A549 (cell line): ENCODE data around the gene HOXA10. TPM values are rescaled to one million over a fixed set of nuclear protein-coding genes. Genes with fewer than 3 reads are reported as not detected.

Source experiments
- ATAC-seq, 2 experiments: fragments of 200-7000 bp in 1 of 2; fragments of >200 bp in 1 of 2; cut with Nextera tagmentation in 1 of 2; cut with Tn5 transposase in 1 of 2; 3 replicates each; pipeline versions ENCODE4 v1.8.0 to v1.9.1; 2018 to 2020; ENCODE audit warnings: mild to moderate bottlenecking in 1 of 2, moderate library complexity in 1 of 2
- CTCF ChIA-PET: fragments of 300-600 bp; sonication (Branson Sonifier 250); formaldehyde crosslinking; extraction: SDS; loops from one replicate; lab custom pipeline; 2021; ENCODE audit warnings: antibody characterized with exemption, inconsistent platforms; lab: Yijun Ruan, JAX
- POLR2A ChIA-PET: fragments of 350-600 bp; formaldehyde crosslinking; extraction: SDS; loops from one replicate; lab custom pipeline; 2021; ENCODE audit warnings: antibody characterized with exemption, inconsistent platforms; lab: Yijun Ruan, JAX
- DNase-seq, 2 experiments: peaks; one replicate each; pipeline versions ENCODE4 v3.0.0 to v3.0.0-alpha.2; 2011 to 2016; ENCODE audit warnings: low read depth in 1 of 2, low spot score in 1 of 2
- FAIRE-seq: peaks from 2 replicates; lab custom pipeline; 2011; peaks lifted over from hg19 to GRCh38; lab: Jason Lieb, UNC
- H3K27ac ChIP-seq, 2 experiments: fragments of >200 bp; sonication (Bioruptor Twin); formaldehyde crosslinking; 3 replicates each; pipeline ENCODE4 v1.5.1; 2016 to 2017
- H3K4me1 ChIP-seq: fragments of >200 bp; sonication (Bioruptor Twin); formaldehyde crosslinking; 3 replicates; pipeline ENCODE4 v1.6.1; 2016
- H3K4me2 ChIP-seq: fragments of >200 bp; sonication (Bioruptor Twin); formaldehyde crosslinking; 3 replicates; pipeline ENCODE4 v1.6.1; 2016
- H3K4me3 ChIP-seq: fragments of >200 bp; sonication (Bioruptor Twin); formaldehyde crosslinking; 3 replicates; pipeline ENCODE4 v1.5.1; 2016
- H3K9me3 ChIP-seq: fragments of >200 bp; sonication (Bioruptor Twin); formaldehyde crosslinking; 3 replicates; pipeline ENCODE4 v1.6.1; 2016
- BHLHE40 ChIP-seq: IDR thresholded peaks from 2 replicates; pipeline ENCODE4 v1.6.1; 2012; ENCODE audit warnings: low read depth, low read length, inconsistent platforms
- CBX2 ChIP-seq: fragments of 200-600 bp; sonication (generic); IDR thresholded peaks from 2 replicates; pipeline ENCODE4 v1.6.1; 2016; ENCODE audit warnings: low read depth, mild to moderate bottlenecking, borderline replicate concordance
- CHD2 ChIP-seq: fragments of 150-350 bp; IDR thresholded peaks from 2 replicates; pipeline ENCODE4 v1.6.1; 2014; ENCODE audit warnings: low read length; ENCODE audit not compliant: partially characterized antibody
- CHD4 ChIP-seq: fragments of 200-600 bp; sonication (generic); IDR thresholded peaks from 2 replicates; pipeline ENCODE4 v1.6.1; 2016; ENCODE audit warnings: antibody characterized with exemption, mild to moderate bottlenecking, borderline replicate concordance
- EP300 ChIP-seq, 2 experiments: fragments of >200 bp; sonication (Bioruptor Twin); formaldehyde crosslinking; IDR thresholded peaks; 2 replicates in 1 of 2; 3 replicates in 1 of 2; pipeline ENCODE4 v1.6.1; 2016 to 2017
- FOSB ChIP-seq: fragments of 250-450 bp; sonication (Bioruptor Pico); IDR thresholded peaks from 2 replicates; pipeline ENCODE4 v1.5.0; 2020; ENCODE audit warnings: mild to moderate bottlenecking, moderate library complexity
- GATA3 ChIP-seq: IDR thresholded peaks from 2 replicates; pipeline ENCODE4 v1.6.1; 2012; ENCODE audit warnings: borderline replicate concordance
- HEYL ChIP-seq: fragments of 250-450 bp; sonication (Bioruptor Pico); IDR thresholded peaks from 2 replicates; pipeline ENCODE4 v1.8.0; 2021; ENCODE audit warnings: mild to moderate bottlenecking, moderate library complexity
- HOXB5 ChIP-seq: fragments of 250-450 bp; sonication (Bioruptor Pico); IDR thresholded peaks from 2 replicates; pipeline ENCODE4 v1.5.0; 2020; ENCODE audit warnings: mild to moderate bottlenecking, moderate library complexity
- JUN ChIP-seq, 2 experiments: fragments of >200 bp; sonication (Bioruptor Twin); formaldehyde crosslinking; IDR thresholded peaks; 2 replicates in 1 of 2; 3 replicates in 1 of 2; pipeline ENCODE4 v1.6.1; 2016 to 2017
- JUNB ChIP-seq: fragments of >200 bp; sonication (Bioruptor Twin); formaldehyde crosslinking; IDR thresholded peaks from 2 replicates; pipeline ENCODE4 v1.6.1; 2016
- KDM1A ChIP-seq: fragments of 200-600 bp; sonication (generic); IDR thresholded peaks from 2 replicates; pipeline ENCODE4 v1.6.1; 2016; ENCODE audit warnings: low read depth, mild to moderate bottlenecking
- KDM5A ChIP-seq: fragments of 200-600 bp; sonication (generic); IDR thresholded peaks from 2 replicates; pipeline ENCODE4 v1.6.1; 2016; ENCODE audit warnings: antibody characterized with exemption, mild to moderate bottlenecking
- MAFK ChIP-seq: fragments of 450-650 bp; IDR thresholded peaks from 2 replicates; pipeline ENCODE4 v1.6.1; 2014; ENCODE audit not compliant: partially characterized antibody
- RARB ChIP-seq: fragments of 250-450 bp; sonication (Bioruptor Pico); IDR thresholded peaks from 2 replicates; pipeline ENCODE4 v1.8.0; 2021; ENCODE audit warnings: mild to moderate bottlenecking, moderate library complexity
- RCOR1 ChIP-seq: fragments of 150-350 bp; IDR thresholded peaks from 2 replicates; pipeline ENCODE4 v1.6.1; 2014; ENCODE audit warnings: antibody characterized with exemption, low read length, low read depth
- RNF2 ChIP-seq: fragments of 200-600 bp; sonication (generic); IDR thresholded peaks from 2 replicates; pipeline ENCODE4 v1.6.1; 2016; ENCODE audit warnings: low read depth, mild to moderate bottlenecking, antibody characterized with exemption, moderate library complexity, borderline replicate concordance
- SREBF2 ChIP-seq: fragments of 450-650 bp; IDR thresholded peaks from 2 replicates; pipeline ENCODE4 v1.6.1; 2014; ENCODE audit warnings: mild to moderate bottlenecking, moderate library complexity
- ZC3H11A ChIP-seq: fragments of 450-650 bp; IDR thresholded peaks from 2 replicates; pipeline ENCODE4 v1.6.1; 2014; ENCODE audit warnings: antibody characterized with exemption, mild to moderate bottlenecking
- WGBS: methylation state at CpG from one replicate; pipeline ENCODE4 v1.1.6; 2017; ENCODE audit errors: missing lambda C conversion rate; 5-methylcytosine and 5-hydroxymethylcytosine counted together
- polyA plus RNA-seq, 4 experiments: library from polyadenylated mRNA; depleted of rRNA in 3 of 4; stranded (reverse); fragments of >200 nt; fragmentation: RNase III in 1 of 4; extraction: RNeasy Plus Mini Kit Qiagen cat#74134 plus additional on column Dnase treatment in 1 of 4; gene quantifications; 2 replicates in 3 of 4; 3 replicates in 1 of 4; pipeline ENCODE4 v1.2.3, GENCODE V29; 2011 to 2017
- TF ChIP-seq, protein P1 (sequence below): fragments of >200 bp; sonication (Bioruptor Twin); formaldehyde crosslinking; IDR thresholded peaks from 3 replicates; pipeline ENCODE4 v1.6.1; 2016
- TF ChIP-seq, protein P2 (sequence below): IDR thresholded peaks from 2 replicates; pipeline ENCODE4 v1.6.1; 2012
- TF ChIP-seq, protein P3 (sequence below): IDR thresholded peaks from 2 replicates; pipeline ENCODE4 v1.6.1; 2012
- TF ChIP-seq, protein P4 (sequence below): IDR thresholded peaks from 2 replicates; pipeline ENCODE4 v1.6.1; 2012; ENCODE audit warnings: low read depth, borderline replicate concordance
- TF ChIP-seq, protein P5 (sequence below): fragments of 250-450 bp; sonication (Bioruptor Pico); IDR thresholded peaks from 2 replicates; pipeline ENCODE4 v1.5.0; 2021; ENCODE audit warnings: mild to moderate bottlenecking, moderate library complexity, borderline replicate concordance
- TF ChIP-seq, protein P6 (sequence below): fragments of 150-350 bp; IDR thresholded peaks from 2 replicates; pipeline ENCODE4 v1.6.1; 2014; ENCODE audit warnings: low read depth, mild to moderate bottlenecking, low read length

Gene HOXA10
- polyA plus RNA-seq, 2 of the 4 experiments (the other 2 are of a cell fraction): 5.2 to 7.7 TPM

DNA sequence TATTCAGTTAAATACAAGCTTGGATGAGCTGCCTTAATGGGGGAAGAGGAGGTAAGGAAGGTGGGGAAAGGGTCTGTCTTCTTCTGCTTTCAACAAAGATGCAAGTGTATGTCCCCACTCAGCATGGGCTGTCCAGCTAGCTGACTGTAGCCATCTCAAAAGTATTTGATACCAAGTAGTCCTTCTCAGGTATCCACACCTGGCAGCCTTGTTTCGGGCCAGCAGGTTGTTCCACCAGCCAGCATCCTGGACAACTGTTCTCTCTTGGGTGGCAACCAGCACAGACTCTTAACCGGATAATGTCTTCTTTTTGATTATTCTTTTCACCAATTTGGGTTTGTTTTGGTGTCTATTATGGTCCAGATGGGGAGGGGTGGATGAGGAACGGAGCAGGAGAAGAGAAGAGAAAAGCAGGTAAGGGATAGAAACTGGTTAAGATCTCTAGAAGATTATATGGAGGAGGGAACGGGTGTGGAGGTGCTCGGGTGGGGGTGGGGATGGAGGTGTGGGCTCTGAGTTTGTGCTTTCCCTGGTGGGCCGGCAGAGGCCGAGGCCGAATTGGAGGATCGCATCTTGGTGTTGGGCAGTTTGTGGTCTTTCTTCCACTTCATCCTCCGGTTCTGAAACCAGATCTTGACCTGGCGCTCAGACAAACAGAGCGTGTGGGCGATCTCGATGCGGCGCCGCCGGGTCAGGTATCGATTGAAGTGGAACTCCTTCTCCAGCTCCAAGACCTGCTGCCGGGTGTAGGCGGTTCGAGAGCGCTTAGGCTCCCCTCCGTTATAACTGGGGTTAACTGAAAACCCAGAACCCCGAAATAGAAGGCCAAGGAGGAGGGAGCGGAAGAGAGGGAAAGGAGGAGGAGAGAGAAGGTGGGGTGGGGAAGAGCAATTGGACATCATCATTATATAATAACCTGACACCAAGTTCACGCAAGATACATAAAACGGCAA lies 45.1 kb downstream of the HOXA10 start:
- Histone ChIP-seq H3K9me3 (no peaks in the 10 kb centered on the region), H3K4me3 (peak overlapping the region; percentile 54; the same call in 1 of the 3 replicates), H3K4me1 (peaks cover 14% of the 10 kb centered on the region; the same call in 2 of the 3 replicates), H3K27ac (peak overlapping the region in 1 of 2 experiments; percentile 95; a peak in 4 of 6 replicates), H3K4me2 (peak overlapping the region; percentile 63)
- ChIA-PET CTCF (interaction anchor here (1.0 to 3.8 kb wide), 4 partner anchors 9 to 1236 kb away, joined by 3 to 22 read pairs (median 4); partner anchors contain the start of gene HOXA5), POLR2A (no interaction called here)
- no peak for FAIRE-seq
- TF ChIP-seq RCOR1 (no peak), RNF2 (no peak), JUN (IDR thresholded peaks at IDR 0.05) (no peak; a peak in 1 of 5 replicates), SREBF2 (no peak)
- TF ChIP-seq, protein P1, sequence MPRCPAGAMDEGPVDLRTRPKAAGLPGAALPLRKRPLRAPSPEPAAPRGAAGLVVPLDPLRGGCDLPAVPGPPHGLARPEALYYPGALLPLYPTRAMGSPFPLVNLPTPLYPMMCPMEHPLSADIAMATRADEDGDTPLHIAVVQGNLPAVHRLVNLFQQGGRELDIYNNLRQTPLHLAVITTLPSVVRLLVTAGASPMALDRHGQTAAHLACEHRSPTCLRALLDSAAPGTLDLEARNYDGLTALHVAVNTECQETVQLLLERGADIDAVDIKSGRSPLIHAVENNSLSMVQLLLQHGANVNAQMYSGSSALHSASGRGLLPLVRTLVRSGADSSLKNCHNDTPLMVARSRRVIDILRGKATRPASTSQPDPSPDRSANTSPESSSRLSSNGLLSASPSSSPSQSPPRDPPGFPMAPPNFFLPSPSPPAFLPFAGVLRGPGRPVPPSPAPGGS: no peak
- ATAC-seq: no peak
- DNase-seq: no peak
- WGBS: 89% methylated on average over 28 of the region's 28 CpGs

DNA sequence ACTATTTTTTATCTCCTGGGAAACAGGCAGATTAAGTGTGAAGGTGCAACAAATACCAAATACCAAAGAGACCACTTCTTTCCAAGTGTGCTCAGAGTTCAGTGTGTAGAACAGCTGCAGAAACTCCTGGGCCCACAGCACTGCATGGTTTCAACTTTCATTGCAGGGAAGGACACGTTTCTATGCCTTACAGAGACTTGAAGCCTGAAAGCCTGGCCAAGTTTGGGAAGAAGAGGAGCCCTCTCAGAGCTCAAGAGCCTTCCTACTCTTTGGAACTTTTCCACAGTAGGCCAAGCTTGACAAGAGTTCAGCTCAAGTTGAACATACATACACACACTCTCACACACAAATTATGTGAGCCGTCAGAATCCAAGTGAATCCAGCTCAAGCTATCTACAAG lies 46.1 kb downstream of the HOXA10 start:
- Histone ChIP-seq H3K4me2 (no peak overlapping the region), H3K27ac (no peak overlapping the region), H3K9me3 (no peaks in the 10 kb centered on the region), H3K4me1 (peaks cover 12% of the 10 kb centered on the region), H3K4me3 (no peak overlapping the region)
- 73% methylated on average over 2 of the region's 2 CpGs for WGBS
- DNase-seq: no peak
- POLR2A ChIA-PET: no interaction called here
- peak; percentile 61 for FAIRE-seq
- no peak for TF ChIP-seq MAFK
- no peak for TF ChIP-seq RARB (CRISPR knock-in tag)
- no peak for TF ChIP-seq HOXB5 (CRISPR knock-in tag)
- TF ChIP-seq, all 56 proteins: peak for 0
- CTCF ChIA-PET: interaction anchor here (0.9 to 1.9 kb wide), 5 partner anchors 8 to 1235 kb away, joined by 3 to 6 read pairs (median 3); no protein-coding TSS in a partner anchor
- ATAC-seq: no peak

DNA sequence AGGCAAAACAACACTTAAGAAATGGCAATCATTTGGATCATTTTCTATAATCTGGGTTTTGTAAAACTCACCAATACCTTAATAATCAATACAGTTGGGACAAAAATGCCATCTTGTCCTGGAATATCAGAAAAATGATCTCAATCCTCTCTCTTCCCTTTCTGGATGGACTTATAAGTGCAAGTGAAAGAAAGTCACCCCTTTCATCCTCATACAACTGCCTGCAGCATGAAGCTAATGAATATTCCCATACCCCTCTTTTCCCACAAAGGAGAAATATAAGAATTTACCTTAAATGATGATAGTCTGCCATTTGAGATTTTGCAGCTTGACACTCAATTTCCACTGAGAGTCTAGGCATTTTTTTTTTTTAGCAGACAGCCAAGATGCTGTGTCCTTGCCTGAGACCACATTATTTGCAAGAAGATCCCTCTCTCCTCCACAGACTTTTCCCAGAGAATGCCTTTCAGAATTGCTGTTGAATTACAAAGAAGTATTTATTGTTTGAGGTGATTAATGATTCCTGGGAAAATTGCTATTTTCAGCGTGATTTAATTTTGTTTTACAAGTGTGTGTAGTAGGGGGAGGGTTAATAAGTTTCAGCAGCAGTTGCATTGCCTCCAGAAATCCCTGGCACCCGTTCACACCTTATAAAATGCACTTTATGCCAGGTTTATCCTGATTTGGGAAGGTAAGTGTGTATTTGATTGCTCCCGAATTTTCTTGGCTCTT lies 47.4 kb downstream of the HOXA10 start:
- TF ChIP-seq FOSB: no peak
- TF ChIP-seq BHLHE40: no peak
- TF ChIP-seq, protein P2, sequence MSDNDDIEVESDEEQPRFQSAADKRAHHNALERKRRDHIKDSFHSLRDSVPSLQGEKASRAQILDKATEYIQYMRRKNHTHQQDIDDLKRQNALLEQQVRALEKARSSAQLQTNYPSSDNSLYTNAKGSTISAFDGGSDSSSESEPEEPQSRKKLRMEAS: no peak
- no peak for TF ChIP-seq KDM1A
- TF ChIP-seq, protein P3, sequence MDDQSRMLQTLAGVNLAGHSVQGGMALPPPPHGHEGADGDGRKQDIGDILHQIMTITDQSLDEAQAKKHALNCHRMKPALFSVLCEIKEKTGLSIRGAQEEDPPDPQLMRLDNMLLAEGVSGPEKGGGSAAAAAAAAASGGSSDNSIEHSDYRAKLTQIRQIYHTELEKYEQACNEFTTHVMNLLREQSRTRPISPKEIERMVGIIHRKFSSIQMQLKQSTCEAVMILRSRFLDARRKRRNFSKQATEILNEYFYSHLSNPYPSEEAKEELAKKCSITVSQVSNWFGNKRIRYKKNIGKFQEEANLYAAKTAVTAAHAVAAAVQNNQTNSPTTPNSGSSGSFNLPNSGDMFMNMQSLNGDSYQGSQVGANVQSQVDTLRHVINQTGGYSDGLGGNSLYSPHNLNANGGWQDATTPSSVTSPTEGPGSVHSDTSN: no peak
- no peak for TF ChIP-seq CHD4
- TF ChIP-seq CHD2: no peak
- no peak for TF ChIP-seq GATA3
- TF ChIP-seq, protein P4, sequence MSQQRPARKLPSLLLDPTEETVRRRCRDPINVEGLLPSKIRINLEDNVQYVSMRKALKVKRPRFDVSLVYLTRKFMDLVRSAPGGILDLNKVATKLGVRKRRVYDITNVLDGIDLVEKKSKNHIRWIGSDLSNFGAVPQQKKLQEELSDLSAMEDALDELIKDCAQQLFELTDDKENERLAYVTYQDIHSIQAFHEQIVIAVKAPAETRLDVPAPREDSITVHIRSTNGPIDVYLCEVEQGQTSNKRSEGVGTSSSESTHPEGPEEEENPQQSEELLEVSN: no peak
- no peak for TF ChIP-seq ZC3H11A
- TF ChIP-seq, protein P5, sequence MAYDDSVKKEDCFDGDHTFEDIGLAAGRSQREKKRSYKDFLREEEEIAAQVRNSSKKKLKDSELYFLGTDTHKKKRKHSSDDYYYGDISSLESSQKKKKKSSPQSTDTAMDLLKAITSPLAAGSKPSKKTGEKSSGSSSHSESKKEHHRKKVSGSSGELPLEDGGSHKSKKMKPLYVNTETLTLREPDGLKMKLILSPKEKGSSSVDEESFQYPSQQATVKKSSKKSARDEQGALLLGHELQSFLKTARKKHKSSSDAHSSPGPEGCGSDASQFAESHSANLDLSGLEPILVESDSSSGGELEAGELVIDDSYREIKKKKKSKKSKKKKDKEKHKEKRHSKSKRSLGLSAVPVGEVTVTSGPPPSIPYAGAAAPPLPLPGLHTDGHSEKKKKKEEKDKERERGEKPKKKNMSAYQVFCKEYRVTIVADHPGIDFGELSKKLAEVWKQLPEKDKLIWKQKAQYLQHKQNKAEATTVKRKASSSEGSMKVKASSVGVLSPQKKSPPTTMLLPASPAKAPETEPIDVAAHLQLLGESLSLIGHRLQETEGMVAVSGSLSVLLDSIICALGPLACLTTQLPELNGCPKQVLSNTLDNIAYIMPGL (CRISPR knock-in tag): no peak
- TF ChIP-seq JUNB: no peak
- TF ChIP-seq CBX2: no peak
- TF ChIP-seq, protein P6, sequence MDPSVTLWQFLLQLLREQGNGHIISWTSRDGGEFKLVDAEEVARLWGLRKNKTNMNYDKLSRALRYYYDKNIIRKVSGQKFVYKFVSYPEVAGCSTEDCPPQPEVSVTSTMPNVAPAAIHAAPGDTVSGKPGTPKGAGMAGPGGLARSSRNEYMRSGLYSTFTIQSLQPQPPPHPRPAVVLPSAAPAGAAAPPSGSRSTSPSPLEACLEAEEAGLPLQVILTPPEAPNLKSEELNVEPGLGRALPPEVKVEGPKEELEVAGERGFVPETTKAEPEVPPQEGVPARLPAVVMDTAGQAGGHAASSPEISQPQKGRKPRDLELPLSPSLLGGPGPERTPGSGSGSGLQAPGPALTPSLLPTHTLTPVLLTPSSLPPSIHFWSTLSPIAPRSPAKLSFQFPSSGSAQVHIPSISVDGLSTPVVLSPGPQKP: no peak
- no peak for TF ChIP-seq JUN (IDR thresholded peaks at IDR 0.05)
- no peak for TF ChIP-seq RARB (CRISPR knock-in tag)
- no peak for TF ChIP-seq EP300 (IDR thresholded peaks at IDR 0.05)
- no peak for TF ChIP-seq SREBF2
- TF ChIP-seq KDM5A: no peak
- TF ChIP-seq HEYL (CRISPR knock-in tag): no peak
- H3K4me1 ChIP-seq: peaks cover 9% of the 10 kb centered on the region
- FAIRE-seq: no peak
- ChIA-PET POLR2A (no interaction called here), CTCF (interaction anchor here (0.9 to 1.2 kb wide), 4 partner anchors 11 to 273 kb away, joined by 3 to 6 read pairs (median 4); no protein-coding TSS in a partner anchor)
- ATAC-seq: no peak
- no peaks in the 10 kb centered on the region for H3K9me3 ChIP-seq
- no peak overlapping the region for H3K4me2 ChIP-seq
- 61% methylated on average over 3 of the region's 3 CpGs for WGBS
- H3K27ac ChIP-seq: no peak overlapping the region
- H3K4me3 ChIP-seq: no peak overlapping the region
- no peak for DNase-seq
